HepG2 (cell line): ENCODE measurements around the gene AGER. TPM values are rescaled to one million over a fixed set of nuclear protein-coding genes. Genes with fewer than 3 reads are reported as not detected.
A peak's percentile ranks its signal among the peaks of the same experiment; 100 is the strongest.

Source experiments
- ATM ChIP-seq: fragments of 450-650 bp; IDR thresholded peaks from 2 replicates; pipeline ENCODE4 v1.7.1; 2017; ENCODE audit warnings: mild to moderate bottlenecking, borderline replicate concordance
- FOXM1 ChIP-seq: sonication (generic); formaldehyde crosslinking; IDR thresholded peaks from 2 replicates; pipeline ENCODE4 v1.5.0; 2020; ENCODE audit warnings: missing genetic modification reagents
- JUNB ChIP-seq: sonication (generic); formaldehyde crosslinking; IDR thresholded peaks from 2 replicates; pipeline ENCODE4 v1.8.0; 2022; ENCODE audit warnings: missing genetic modification reagents, mild to moderate bottlenecking, borderline replicate concordance
- LRRFIP1 ChIP-seq: sonication (generic); formaldehyde crosslinking; conservative IDR thresholded peaks from 2 replicates; pipeline ENCODE4 v1.4.0; 2020; ENCODE audit warnings: missing genetic modification reagents
- MAX ChIP-seq: IDR thresholded peaks from 2 replicates; pipeline ENCODE4 v1.6.1; 2012; ENCODE audit warnings: inconsistent platforms
- NCOA2 ChIP-seq: sonication (generic); formaldehyde crosslinking; IDR thresholded peaks from 2 replicates; pipeline ENCODE4 v1.8.0; 2022; ENCODE audit warnings: inconsistent platforms
- POGZ ChIP-seq: sonication (generic); formaldehyde crosslinking; IDR thresholded peaks from 2 replicates; pipeline ENCODE4 v1.4.0; 2020; ENCODE audit warnings: mild to moderate bottlenecking, missing genetic modification reagents
- SIN3B ChIP-seq: fragments of 150-350 bp; IDR thresholded peaks from 2 replicates; pipeline ENCODE4 v1.6.1; 2014; ENCODE audit warnings: low read length
- SMAD1 ChIP-seq: sonication (generic); formaldehyde crosslinking; IDR thresholded peaks from 2 replicates; pipeline ENCODE4 v1.4.0; 2020; ENCODE audit warnings: missing genetic modification reagents, low read depth, mild to moderate bottlenecking, borderline replicate concordance
- ZC3H4 ChIP-seq: sonication (generic); formaldehyde crosslinking; IDR thresholded peaks from 2 replicates; pipeline ENCODE4 v1.4.0; 2020; ENCODE audit warnings: missing genetic modification reagents, borderline replicate concordance
- ZMYM4 ChIP-seq: sonication (generic); formaldehyde crosslinking; IDR thresholded peaks from 2 replicates; pipeline ENCODE4 v1.8.1; 2023; ENCODE audit warnings: mild to moderate bottlenecking, missing genetic modification reagents
- ZNF281 ChIP-seq: sonication (generic); formaldehyde crosslinking; IDR thresholded peaks from 2 replicates; pipeline ENCODE4 v1.4.0; 2020; ENCODE audit warnings: missing genetic modification reagents, borderline replicate concordance
- ZNF580 ChIP-seq: IDR thresholded peaks from 2 replicates; pipeline ENCODE4 v1.6.1; 2016; ENCODE audit warnings: low read depth, borderline replicate concordance
- ZNF687 ChIP-seq: sonication (generic); formaldehyde crosslinking; IDR thresholded peaks from 2 replicates; pipeline ENCODE4 v1.5.1; 2020; ENCODE audit warnings: mild to moderate bottlenecking, missing genetic modification reagents, moderate library complexity
- ZNF800 ChIP-seq: sonication (generic); formaldehyde crosslinking; IDR thresholded peaks from 2 replicates; pipeline ENCODE4 v1.4.0; 2020; ENCODE audit warnings: missing genetic modification reagents
- polyA plus RNA-seq, 8 experiments: library from polyadenylated mRNA; depleted of rRNA in 3 of 8; stranded (reverse) in 7 of 8; unstranded in 1 of 8; fragments of >200 nt; fragmentation: Illumina TruSeq in 4 of 8; extraction: Trizol in 4 of 8; gene quantifications; 2 replicates each; pipeline versions ENCODE4 v1.2.1 to v1.2.3, GENCODE V29; 2011 to 2016; ENCODE audit warnings: low read depth in 4 of 8, missing spikeins in 1 of 8, mixed read lengths in 1 of 8; ENCODE audit not compliant: insufficient read depth in 1 of 8
- total RNA-seq, 5 experiments: library from RNA; depleted of rRNA; stranded (reverse); fragments of >200 nt; fragmentation: Illumina TruSeq; extraction: Trizol; gene quantifications; 2 replicates each; pipeline ENCODE4 v1.2.3, GENCODE V29; 2016; ENCODE audit warnings: low read depth in 1 of 5

The AGER gene
- total and polyA plus RNA-seq, 2 of the 13 experiments (the other 11 are each of a cell fraction or from before 2014, with no cell fraction given), result 1.9 to 5.1 TPM

GRCh38 chr6:32178547-32179440, 5.3 kb downstream of the AGER start (continued):
- TF ChIP-seq ZMYM4 (CRISPR knock-in tag) (peak; percentile 3; the same call in 1 of the 2 replicates), ZNF281 (CRISPR knock-in tag) (peak; percentile 50; the same call in 1 of the 2 replicates), ZNF687 (CRISPR knock-in tag) (peak; percentile 3), SIN3B (peak; percentile 64; the same call in 1 of the 2 replicates), ZC3H4 (CRISPR knock-in tag) (0 out of 2 replicates have a peak, but pooled peaks have one; percentile 33), POGZ (CRISPR knock-in tag) (peak; percentile 41; the same call in 1 of the 2 replicates), LRRFIP1 (CRISPR knock-in tag) (no peak), ZNF800 (CRISPR knock-in tag) (no peak), NCOA2 (peak; percentile 20; the same call in 1 of the 2 replicates), SMAD1 (0 out of 2 replicates have a peak, but pooled peaks have one; percentile 41), JUNB (CRISPR knock-in tag) (peak; percentile 42; the same call in 1 of the 2 replicates), ATM (no peak), MAX (peak; percentile 30; the same call in 1 of the 2 replicates), ZNF580 (CRISPR knock-in tag) (0 out of 2 replicates have a peak, but pooled peaks have one; percentile 13), FOXM1 (no peak)
